Activated CD8-positive, alpha-beta memory T cell treated with anti-CD3 and anti-CD28 coated beads, Interleukin-2, amount 50 U/mL, for 24 hours (primary cell): ENCODE data around the gene SOCS2.
"Not testable (repeated sequence)": the region's sequence is repeated elsewhere in the genome, so short reads cannot be mapped to it uniquely, and the experiment has no call there.

ENCODE experiments used
- DNase-seq: peaks from one replicate; pipeline ENCODE4 v3.0.0-alpha.2; 2020; ENCODE audit errors: extremely low read depth

Gene SOCS2

DNA sequence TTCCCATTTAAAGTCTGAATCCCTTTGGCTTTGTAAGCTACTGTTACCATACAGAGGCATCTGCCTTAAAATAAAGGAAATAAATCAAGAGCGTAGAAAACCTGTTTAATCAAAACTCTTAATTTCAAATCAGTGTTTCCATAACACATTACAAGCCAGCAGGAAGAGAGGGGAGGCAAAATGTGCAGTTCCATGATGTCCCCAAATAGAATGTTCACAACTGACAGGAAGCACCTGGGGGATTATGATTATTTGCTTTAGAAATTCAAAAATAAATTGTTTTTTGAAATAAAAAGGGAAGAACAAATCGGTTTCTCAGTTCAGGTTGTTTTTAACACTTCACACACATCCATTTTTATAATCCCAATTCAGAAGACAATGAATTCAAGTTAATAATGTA lies 21.4 kb downstream of the SOCS2 start:
- DNase-seq: no peak

DNA sequence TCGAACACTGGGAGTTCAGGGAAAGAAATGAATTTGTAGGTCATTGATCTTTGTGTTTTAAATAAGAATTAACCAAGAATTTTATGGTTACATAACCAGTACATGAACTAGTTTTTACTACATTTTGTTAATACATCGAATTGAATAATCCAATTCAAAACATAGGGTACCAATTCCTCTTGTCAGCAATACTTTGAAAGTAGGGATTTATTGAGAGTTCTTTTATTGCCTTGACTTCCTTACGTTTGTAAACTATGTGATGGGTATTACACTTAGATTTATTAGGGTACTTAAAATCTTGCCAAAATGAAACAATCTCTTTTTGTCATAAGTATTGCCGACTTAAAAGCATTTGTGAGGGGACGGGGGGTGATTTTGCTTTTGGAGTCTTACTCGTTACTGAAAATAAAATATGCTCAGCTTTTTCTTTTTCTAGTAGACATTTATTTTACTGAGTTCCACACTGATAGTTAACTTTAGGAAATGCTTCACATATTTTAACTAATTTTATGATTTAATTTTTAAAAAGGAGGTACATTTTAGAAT lies 22.4 kb downstream of the SOCS2 start:
- no peak for DNase-seq

DNA sequence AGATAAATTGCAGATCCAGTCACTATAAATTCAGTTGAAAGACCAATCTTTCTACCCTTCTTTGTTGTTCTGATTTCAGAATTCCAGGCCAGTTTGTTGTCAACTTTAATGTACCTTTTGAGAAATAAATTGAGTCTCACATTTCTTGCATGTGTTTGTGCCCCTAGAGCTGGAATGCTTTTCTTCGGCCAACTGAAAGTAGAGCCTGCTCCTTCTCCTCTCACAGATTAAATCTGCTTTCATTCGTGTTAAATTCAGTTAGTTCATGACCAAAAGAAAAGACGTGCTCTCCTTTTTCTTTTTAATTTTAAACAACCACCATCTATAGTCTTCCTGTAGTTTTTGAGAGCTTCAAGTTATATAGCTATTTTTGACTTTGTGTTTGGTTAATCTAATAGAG lies 22.9 kb downstream of the SOCS2 start:
- no peak for DNase-seq

DNA sequence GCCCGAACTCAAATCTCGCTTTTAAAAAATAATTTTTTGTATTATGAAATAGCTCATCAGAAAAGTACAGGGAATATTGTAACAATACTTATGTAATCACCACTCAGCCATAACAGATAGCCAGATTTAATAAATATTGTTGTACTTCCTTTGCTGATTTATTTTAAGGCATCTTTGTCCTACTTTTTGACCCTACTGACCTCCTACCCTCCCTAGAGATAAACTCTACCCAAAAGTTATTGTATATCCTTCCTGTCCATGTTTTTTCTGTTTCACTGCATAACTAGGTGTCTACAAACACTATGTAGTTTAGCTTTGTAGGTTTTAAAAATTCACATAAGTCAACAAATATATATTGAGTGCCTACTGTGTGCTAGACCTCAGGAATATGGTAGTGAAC lies 25.1 kb downstream of the SOCS2 start:
- DNase-seq: no peak

DNA sequence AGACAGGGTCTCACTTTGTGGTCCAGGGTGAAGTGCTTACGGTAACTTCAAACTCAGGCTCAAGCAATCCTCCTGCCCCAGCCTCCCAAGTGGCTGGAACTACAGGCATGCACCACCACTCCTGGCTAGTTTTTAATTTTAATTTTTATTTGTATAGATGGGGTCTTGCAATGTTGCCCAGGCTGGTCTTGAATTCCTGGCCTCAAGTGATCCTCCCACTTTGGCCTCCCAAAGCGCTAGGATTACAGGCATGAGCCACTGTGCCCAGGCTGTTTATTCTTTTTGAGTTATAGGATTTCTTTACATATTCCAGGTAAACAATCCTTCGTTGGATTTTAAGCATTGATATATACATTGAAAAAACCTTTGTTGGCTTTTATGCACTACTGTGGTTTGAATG lies 26.7 kb downstream of the SOCS2 start:
- no peak for DNase-seq

DNA sequence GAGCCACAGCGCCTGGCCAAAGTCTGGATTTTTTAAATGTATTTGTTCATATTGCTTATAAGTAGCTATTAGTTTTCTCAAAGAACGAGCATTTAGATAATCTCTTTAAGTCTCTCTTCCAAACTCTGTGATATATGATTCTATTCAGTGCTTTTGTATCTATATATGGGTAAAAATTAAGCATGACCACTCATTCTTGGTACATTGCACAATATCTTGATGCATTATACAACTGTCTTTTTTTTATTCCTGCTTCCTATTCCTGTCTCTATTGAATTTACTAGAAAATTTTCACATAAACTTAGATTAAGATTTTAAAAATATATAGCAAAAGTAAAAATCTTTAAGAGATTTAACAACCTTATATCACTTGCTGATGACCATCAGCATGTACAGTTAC lies 29.1 kb downstream of the SOCS2 start:
- no peak for DNase-seq

DNA sequence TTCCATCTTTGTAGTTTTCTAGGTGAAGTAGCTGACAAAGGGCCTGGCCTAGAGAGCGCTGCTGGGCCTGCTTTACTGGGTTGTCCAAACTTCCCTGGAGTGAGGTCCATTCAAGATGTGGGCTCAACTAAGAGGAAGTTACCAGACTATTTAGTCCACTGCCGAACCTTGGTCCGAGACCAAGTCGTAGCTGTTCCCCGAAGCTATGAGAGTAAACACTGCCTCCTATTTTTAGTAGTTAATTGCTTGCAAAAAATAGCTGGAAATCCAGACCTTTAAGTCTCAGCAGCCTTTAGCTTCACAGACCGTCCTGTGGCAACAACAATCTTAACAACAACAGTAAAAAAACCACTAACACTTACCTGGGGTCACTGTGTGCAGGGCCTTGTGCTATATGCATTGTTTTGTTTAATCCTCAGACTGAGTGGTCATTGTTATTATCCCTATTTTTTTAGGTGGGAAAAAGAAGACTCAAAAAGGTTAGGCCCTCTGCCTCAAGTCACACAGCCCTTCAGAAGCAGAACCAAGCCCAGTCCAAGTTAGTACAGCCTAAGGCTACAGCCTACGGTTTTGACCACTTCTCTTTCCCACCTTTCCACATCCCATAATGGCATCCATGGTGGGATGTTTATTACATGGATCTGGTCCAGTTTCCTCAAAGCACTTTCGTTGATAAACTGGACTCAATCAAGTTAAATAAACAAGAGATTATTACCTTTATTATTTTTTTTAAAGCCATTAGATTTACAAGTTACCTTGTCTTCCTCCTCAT lies 30.6 kb downstream of the SOCS2 start:
- DNase-seq: no peak

DNA sequence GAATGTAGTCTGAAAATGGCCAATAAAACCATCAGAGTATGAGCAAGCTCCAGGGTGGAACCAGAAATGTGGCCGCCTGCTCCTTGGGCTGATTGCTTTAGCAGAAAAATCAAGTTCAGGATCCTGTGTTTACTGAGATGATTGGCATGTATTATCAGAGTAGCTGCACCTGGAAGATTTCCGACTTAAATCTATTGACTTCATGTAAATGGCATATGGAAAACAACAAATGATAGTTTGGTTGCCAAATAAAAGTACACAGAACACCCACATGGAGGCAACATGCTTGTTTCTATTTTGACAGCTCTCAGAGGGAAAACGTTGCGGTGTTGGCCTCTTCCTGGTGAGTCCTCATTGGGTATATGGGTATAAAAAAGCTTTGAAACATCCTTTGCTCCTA lies 31.3 kb downstream of the SOCS2 start:
- DNase-seq: no peak

DNA sequence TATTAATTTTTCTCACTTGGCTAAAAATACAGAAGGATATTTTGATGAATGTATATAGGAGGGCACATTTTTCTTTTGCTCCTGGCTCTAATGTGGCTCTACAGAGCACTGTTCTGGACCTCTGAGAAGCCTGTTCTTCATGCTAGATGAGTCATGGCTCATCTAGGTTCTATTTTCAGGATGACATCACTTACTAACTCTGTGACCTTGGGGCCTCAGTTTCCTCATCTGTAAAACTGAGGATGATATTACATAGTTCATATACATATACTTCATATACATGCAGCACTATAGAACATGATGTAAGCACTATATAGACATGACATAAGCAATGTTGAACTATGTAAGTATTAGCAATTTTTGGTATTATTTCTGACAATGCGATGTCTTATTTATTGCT lies 35.8 kb downstream of the SOCS2 start:
- DNase-seq: no peak

DNA sequence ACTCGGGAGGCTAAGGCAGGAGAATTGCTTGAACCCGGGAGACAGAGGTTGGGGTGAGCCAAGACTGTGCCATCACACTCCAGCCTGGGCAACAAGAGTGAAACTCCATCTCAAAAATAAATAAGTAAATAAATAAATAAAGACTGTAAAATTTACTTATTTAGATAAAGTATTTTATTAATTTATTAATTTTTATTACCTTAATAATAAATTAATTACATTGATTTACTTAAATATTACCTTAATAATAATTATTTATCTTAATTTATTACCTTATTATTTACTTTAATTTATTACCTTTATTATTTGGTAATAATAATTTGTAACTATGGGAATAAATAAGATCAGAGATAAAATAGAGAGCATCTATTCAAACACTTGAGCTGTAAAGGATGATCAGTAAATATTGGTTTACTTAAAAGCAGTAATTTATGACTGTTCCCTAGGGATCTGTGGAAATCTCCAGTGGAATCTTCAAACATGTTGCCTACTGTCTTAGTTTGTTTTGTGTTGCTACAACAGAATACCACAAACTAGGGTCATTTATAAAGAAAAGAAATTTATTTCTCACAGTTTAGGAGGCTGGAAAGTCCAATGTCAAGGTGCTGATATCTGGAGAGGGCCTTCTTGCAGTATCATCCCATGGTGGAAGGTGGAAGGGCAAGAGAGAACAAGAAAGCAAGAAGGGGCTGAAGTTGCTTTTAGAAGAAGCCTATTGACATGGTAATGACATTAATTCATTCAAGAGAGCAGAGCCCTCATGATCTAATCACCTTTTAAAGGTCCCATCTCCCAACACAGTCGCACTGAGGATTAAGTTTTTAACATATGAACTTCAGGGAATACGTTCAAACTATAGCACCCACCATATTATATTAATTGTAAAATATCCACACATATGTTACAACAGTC lies 37.1 kb downstream of the SOCS2 start:
- no peak for DNase-seq

DNA sequence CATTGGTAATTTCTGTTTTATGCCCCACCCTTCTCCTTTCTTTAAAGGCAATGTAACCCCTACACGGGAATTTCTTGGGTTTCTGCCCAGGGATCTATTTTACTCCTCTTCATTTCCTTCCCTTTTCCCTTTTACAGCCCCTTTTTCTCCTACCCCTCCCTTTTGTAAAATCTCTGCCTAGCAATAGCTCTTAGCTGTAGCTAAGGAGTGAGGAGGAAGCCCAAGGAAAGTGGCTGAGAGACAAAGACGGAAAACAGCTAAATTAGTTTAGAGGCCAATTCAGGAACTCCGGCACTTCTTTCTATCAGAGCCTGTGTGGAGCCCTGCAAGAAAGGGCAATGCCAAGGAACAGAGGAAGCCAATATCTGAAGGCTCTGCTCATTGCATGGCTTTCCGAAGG lies 40.3 kb downstream of the SOCS2 start:
- DNase-seq: no peak

DNA sequence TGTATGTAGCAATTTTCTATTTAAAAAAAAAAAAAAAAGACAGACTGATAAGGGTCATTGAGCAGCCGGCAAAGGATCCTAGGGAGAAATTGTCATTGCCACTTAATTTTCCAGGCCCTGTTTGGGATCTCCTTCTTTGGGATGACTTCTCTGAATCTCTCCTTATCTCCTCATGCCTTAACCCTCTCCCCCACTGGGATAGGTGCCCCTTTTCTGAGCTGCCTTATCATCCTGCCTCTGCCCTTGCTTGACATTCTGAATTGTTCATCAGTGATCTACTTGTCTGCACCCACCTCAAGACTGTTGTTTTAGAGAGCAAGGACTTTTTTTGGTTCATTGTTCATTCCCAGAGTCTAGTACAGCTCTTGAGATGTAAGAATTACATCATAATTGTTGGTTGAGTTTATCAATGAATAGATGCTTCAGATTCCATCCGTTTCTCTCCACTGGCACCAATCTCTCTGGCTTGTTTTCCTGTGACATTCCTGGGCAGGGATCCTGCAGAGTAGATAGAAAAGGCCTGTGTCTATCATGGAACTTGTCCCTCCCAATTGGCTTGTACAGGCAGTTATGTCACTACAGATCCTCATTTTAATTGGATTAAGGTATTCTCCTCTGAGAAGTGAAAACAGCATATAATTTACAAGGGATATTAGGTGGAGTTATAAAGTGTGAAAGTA lies 42.6 kb downstream of the SOCS2 start:
- no peak for DNase-seq

DNA sequence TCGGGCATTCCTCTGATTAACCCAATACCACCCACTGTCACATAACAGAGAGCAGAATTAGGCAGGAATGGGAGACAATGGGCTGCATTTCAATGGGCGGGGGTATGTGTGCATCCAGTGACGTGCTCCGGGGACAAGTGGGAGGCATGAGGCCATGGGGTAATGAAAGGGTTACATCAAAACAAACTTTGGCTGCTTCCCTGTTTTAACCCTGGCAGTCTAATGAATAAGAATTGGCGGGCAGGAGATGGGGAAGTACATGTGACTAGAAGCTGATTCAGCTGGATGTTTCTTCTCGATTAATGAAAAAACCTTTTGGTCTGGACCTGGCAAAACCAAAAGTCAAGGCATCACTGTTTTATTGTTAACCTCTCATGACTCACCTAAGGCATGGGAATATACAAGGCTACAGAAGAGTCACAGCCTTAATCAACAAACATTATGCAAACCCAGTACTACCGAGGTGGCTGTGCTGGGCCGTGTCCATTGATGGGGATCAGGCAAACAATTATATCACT lies 44.2 kb downstream of the SOCS2 start:
- no peak for DNase-seq

DNA sequence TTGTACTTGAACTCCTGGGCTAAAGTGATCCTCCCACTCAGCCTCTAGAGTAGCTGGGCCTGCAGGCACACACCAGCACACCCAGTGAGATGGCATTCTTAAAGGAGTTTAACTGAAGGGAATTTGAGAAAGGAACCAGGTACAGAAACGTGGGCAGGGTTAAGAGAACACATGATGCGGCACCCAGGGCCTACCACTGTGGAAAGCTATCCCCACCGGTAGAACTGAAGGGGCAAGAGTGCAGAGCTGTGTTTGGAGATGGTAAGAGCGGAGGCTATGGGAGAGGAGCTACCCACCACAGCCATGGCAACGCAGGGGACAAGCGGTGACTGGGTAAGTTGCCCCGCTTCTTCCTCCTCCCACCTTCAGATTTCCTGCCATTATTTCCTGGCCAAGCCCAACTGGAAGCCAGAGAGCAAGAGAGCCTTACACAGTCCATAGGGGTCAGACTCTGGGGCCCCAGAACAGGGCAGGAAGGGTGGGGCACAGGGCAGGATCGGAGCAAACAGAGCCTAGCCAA lies 46.5 kb downstream of the SOCS2 start:
- DNase-seq: no peak

DNA sequence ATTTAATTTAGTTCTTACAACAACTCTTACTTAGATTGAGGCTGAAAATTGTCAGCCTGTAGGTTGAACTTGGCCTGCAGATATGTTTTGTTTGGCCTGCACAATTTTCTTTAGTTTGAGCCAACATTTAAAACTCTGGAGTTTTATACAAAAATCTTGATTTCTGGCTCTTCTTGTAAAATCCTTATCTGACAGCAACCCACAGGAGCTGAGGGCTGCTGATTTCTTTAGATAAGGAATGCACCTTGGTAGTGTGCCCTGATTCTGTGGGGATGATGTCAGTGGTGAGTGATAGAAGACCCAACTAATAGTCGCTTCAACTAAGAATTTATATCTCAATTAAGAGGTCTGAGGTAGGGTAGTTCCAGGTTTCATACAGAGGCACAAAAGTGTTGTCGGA lies 49.5 kb downstream of the SOCS2 start:
- no peak for DNase-seq

DNA sequence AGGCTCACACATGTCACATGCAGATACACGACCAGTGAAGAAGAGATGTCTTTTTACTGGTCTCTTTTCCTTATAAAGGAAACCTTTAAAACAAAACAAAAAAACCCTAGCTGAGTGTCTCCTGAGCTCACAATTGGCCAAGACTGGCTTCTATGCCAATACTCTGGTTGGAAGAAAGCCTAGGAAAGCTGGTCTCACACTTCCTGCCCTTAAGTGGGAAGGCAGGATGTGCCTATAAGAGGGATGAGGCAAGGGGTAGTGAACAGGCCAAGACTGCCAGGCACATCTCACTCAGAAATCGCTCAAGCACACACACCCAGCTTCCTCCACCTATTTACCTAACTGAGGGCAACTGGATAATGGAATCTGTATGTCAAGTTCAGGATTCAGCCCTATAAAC lies 50.0 kb downstream of the SOCS2 start:
- no peak for DNase-seq

DNA sequence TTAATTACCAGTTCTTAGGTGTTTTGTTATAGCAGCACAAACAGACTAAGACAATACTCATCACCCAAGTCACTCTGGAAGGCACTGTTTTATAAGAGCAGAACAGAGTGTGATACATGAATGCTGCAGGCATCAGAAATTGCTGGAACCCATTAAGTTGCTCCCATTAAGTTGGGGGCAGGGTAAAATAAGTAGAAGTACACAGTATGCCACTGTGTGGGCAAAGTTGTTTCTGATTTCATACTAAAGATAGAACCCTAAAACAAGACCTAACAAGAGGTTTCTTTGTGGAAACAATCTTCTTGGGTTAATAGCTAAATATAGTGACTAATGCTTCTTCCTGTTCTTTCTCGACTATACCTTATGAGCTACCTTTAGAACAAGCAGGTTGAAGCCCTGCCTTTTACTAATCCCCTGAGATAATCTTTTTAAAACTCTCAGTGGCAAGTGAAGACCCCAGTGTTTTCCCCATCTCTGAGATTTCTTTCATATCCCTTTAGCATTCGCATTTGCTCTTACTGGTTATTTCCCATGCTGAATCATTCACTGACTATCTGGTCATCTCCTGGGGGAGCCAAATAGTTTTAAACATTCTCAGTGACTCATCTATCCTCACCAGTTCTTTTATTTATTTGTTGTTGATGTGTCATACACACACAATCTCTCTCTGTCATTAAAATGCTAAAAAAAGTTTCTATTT lies 52.3 kb downstream of the SOCS2 start:
- no peak for DNase-seq

DNA sequence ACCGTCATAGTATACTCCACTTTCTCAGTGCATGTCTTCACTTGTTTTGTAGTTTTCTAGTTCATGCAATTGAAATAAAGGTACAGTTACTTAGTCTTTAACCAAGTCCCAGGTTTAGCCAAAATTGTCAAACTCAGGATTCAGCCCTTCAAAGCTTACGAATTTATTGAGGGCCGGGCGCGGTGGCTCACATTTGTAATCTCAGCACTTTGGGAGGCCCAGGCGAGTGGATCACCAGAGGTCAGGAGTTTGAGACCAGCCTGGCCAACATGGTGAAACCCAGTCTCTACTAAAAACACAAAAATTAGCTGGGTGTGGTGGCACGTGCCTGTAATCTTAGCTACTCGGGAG lies 52.8 kb downstream of the SOCS2 start:
- DNase-seq: not testable (repeated sequence)

DNA sequence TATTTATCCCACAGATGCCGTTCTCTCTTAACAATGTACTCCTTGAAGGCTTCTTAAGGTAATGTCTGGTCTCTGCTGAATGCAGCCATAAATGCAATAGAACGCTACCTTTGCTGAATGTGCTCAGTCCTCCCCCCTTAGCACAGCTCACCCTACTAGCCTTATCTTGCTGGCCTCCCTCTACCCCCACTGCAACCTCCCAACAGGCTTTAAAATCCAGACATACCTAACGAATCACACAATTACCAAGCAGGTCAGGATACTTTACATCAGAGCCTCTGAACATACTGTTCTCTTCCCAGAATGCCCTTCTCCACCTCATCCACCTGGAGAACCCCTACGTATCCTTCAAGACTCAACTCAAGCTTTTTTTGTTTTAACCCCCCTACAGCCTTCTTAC lies 53.7 kb downstream of the SOCS2 start:
- DNase-seq: no peak
